ENCODE data around the gene CRY1.

Gene CRY1

GRCh38 chr12:106964526-106964925, 128.8 kb downstream of the CRY1 start:
- H3K79me2 ChIP-seq (ENCODE audit: control insufficient read depth, insufficient read depth, low read length, unreplicated experiment), result peaks cover 90% of the 10 kb centered on the region
- no peak overlapping the region for H3K4me3 ChIP-seq (ENCODE audit: low read depth, low read length)
- H2AFZ ChIP-seq (ENCODE audit: low read length, unreplicated experiment), result no peak overlapping the region
- H3K27ac ChIP-seq (ENCODE audit: low read depth, low read length), result no peak overlapping the region
- H3K36me3 ChIP-seq (ENCODE audit: insufficient read depth, low read length), result peaks cover 56% of the 10 kb centered on the region
- H3K27me3 ChIP-seq (ENCODE audit: insufficient read depth, low read length), result no peaks in the 10 kb centered on the region
- H3K4me1 ChIP-seq (ENCODE audit: control insufficient read depth, insufficient read depth, low read length, unreplicated experiment), result peaks cover 5% of the 10 kb centered on the region

GRCh38 chr12:106962286-106962685, 131.1 kb downstream of the CRY1 start:
- Histone ChIP-seq H3K79me2 (ENCODE audit: control insufficient read depth, insufficient read depth, low read length, unreplicated experiment) (peaks cover 96% of the 10 kb centered on the region), H3K4me1 (ENCODE audit: control insufficient read depth, insufficient read depth, low read length, unreplicated experiment) (peaks cover 11% of the 10 kb centered on the region), H2AFZ (ENCODE audit: low read length, unreplicated experiment) (no peak overlapping the region), H3K27ac (ENCODE audit: low read depth, low read length) (no peak overlapping the region), H3K27me3 (ENCODE audit: insufficient read depth, low read length) (no peaks in the 10 kb centered on the region), H3K36me3 (ENCODE audit: insufficient read depth, low read length) (peaks cover 41% of the 10 kb centered on the region), H3K4me3 (ENCODE audit: low read depth, low read length) (no peak overlapping the region)

- H3K27me3 ChIP-seq (ENCODE audit: insufficient read depth, low read length), result no peaks in the 10 kb centered on the region
- peaks cover 33% of the 10 kb centered on the region for H3K36me3 ChIP-seq (ENCODE audit: insufficient read depth, low read length)
- H3K4me3 ChIP-seq (ENCODE audit: low read depth, low read length), result no peak overlapping the region
- H2AFZ ChIP-seq (ENCODE audit: low read length, unreplicated experiment), result no peak overlapping the region
- peaks cover 95% of the 10 kb centered on the region for H3K79me2 ChIP-seq (ENCODE audit: control insufficient read depth, insufficient read depth, low read length, unreplicated experiment)
- H3K4me1 ChIP-seq (ENCODE audit: control insufficient read depth, insufficient read depth, low read length, unreplicated experiment), result peaks cover 11% of the 10 kb centered on the region
- H3K27ac ChIP-seq (ENCODE audit: low read depth, low read length), result no peak overlapping the region
Observed at GRCh38 chr12:106960443-106960842, 132.9 kb downstream of the CRY1 start.

- Histone ChIP-seq H3K27me3 (ENCODE audit: insufficient read depth, low read length) (no peaks in the 10 kb centered on the region), H3K4me3 (ENCODE audit: low read depth, low read length) (peak overlapping the region; percentile 89), H3K27ac (ENCODE audit: low read depth, low read length) (peak overlapping the region; percentile 99), H3K4me1 (ENCODE audit: control insufficient read depth, insufficient read depth, low read length, unreplicated experiment) (peaks cover 8% of the 10 kb centered on the region), H3K36me3 (ENCODE audit: insufficient read depth, low read length) (peaks cover 16% of the 10 kb centered on the region), H3K79me2 (ENCODE audit: control insufficient read depth, insufficient read depth, low read length, unreplicated experiment) (peaks cover 91% of the 10 kb centered on the region), H2AFZ (ENCODE audit: low read length, unreplicated experiment) (no peak overlapping the region)
Observed at GRCh38 chr12:106957583-106957982, 135.8 kb downstream of the CRY1 start.

- H3K4me1 ChIP-seq (ENCODE audit: control insufficient read depth, insufficient read depth, low read length, unreplicated experiment), result peaks cover 8% of the 10 kb centered on the region
- H3K79me2 ChIP-seq (ENCODE audit: control insufficient read depth, insufficient read depth, low read length, unreplicated experiment), result peaks cover 81% of the 10 kb centered on the region
- H3K4me3 ChIP-seq (ENCODE audit: low read depth, low read length), result peak overlapping the region; percentile 89
- no peaks in the 10 kb centered on the region for H3K27me3 ChIP-seq (ENCODE audit: insufficient read depth, low read length)
- peak overlapping the region; percentile 99 for H3K27ac ChIP-seq (ENCODE audit: low read depth, low read length)
- H2AFZ ChIP-seq (ENCODE audit: low read length, unreplicated experiment), result no peak overlapping the region
- H3K36me3 ChIP-seq (ENCODE audit: insufficient read depth, low read length), result peaks cover 6% of the 10 kb centered on the region; the same call in 1 of the 2 replicates
Observed at GRCh38 chr12:106956048-106956578, 137.2 kb downstream of the CRY1 start.

GRCh38 chr12:106955377-106956047, 137.8 kb downstream of the CRY1 start, which contains the start of gene TMEM263:
Gene TMEM263 (plus strand): TSS chr12:106955907. CDS start chr12:106967117, 11,210 bp downstream.
- Histone ChIP-seq H3K79me2 (ENCODE audit: control insufficient read depth, insufficient read depth, low read length, unreplicated experiment) (peaks cover 75% of the 10 kb centered on the region), H3K27ac (ENCODE audit: low read depth, low read length) (peak within 1 kb of the TSS; percentile 99), H3K4me1 (ENCODE audit: control insufficient read depth, insufficient read depth, low read length, unreplicated experiment) (peaks cover 8% of the 10 kb centered on the region), H3K36me3 (ENCODE audit: insufficient read depth, low read length) (peaks cover 1% of the 10 kb centered on the region; the same call in 1 of the 2 replicates), H3K4me3 (ENCODE audit: low read depth, low read length) (peak within 1 kb of the TSS; percentile 89), H3K27me3 (ENCODE audit: insufficient read depth, low read length) (no peaks in the 10 kb centered on the region), H2AFZ (ENCODE audit: low read length, unreplicated experiment) (peak within 1 kb of the TSS; percentile 40)

- Histone ChIP-seq H3K79me2 (ENCODE audit: control insufficient read depth, insufficient read depth, low read length, unreplicated experiment) (peaks cover 67% of the 10 kb centered on the region), H3K27me3 (ENCODE audit: insufficient read depth, low read length) (no peaks in the 10 kb centered on the region), H3K4me1 (ENCODE audit: control insufficient read depth, insufficient read depth, low read length, unreplicated experiment) (peaks cover 8% of the 10 kb centered on the region), H2AFZ (ENCODE audit: low read length, unreplicated experiment) (peak overlapping the region; percentile 40), H3K27ac (ENCODE audit: low read depth, low read length) (peak overlapping the region; percentile 99), H3K36me3 (ENCODE audit: insufficient read depth, low read length) (no peaks in the 10 kb centered on the region), H3K4me3 (ENCODE audit: low read depth, low read length) (peak overlapping the region; percentile 89)
Observed at GRCh38 chr12:106954462-106955376, 138.6 kb downstream of the CRY1 start.

- Histone ChIP-seq H3K4me3 (ENCODE audit: low read depth, low read length) (peak overlapping the region; percentile 89), H3K36me3 (ENCODE audit: insufficient read depth, low read length) (no peaks in the 10 kb centered on the region), H3K27me3 (ENCODE audit: insufficient read depth, low read length) (no peaks in the 10 kb centered on the region), H3K79me2 (ENCODE audit: control insufficient read depth, insufficient read depth, low read length, unreplicated experiment) (peaks cover 56% of the 10 kb centered on the region), H3K4me1 (ENCODE audit: control insufficient read depth, insufficient read depth, low read length, unreplicated experiment) (peaks cover 3% of the 10 kb centered on the region), H3K27ac (ENCODE audit: low read depth, low read length) (peak overlapping the region; percentile 25), H2AFZ (ENCODE audit: low read length, unreplicated experiment) (no peak overlapping the region)
Observed at GRCh38 chr12:106953352-106954250, 139.7 kb downstream of the CRY1 start.

- Histone ChIP-seq H3K27me3 (ENCODE audit: insufficient read depth, low read length) (no peaks in the 10 kb centered on the region), H3K4me3 (ENCODE audit: low read depth, low read length) (no peak overlapping the region), H3K36me3 (ENCODE audit: insufficient read depth, low read length) (no peaks in the 10 kb centered on the region), H3K79me2 (ENCODE audit: control insufficient read depth, insufficient read depth, low read length, unreplicated experiment) (peaks cover 28% of the 10 kb centered on the region), H3K4me1 (ENCODE audit: control insufficient read depth, insufficient read depth, low read length, unreplicated experiment) (no peaks in the 10 kb centered on the region), H3K27ac (ENCODE audit: low read depth, low read length) (no peak overlapping the region), H2AFZ (ENCODE audit: low read length, unreplicated experiment) (no peak overlapping the region)
Observed at GRCh38 chr12:106950591-106950990, 142.8 kb downstream of the CRY1 start.

- no peaks in the 10 kb centered on the region; the same call in 1 of the 2 replicates for H3K36me3 ChIP-seq (ENCODE audit: insufficient read depth, low read length)
- peaks cover 3% of the 10 kb centered on the region for H3K79me2 ChIP-seq (ENCODE audit: control insufficient read depth, insufficient read depth, low read length, unreplicated experiment)
- H3K4me3 ChIP-seq (ENCODE audit: low read depth, low read length), result no peak overlapping the region
- H3K27ac ChIP-seq (ENCODE audit: low read depth, low read length), result no peak overlapping the region
- no peaks in the 10 kb centered on the region for H3K4me1 ChIP-seq (ENCODE audit: control insufficient read depth, insufficient read depth, low read length, unreplicated experiment)
- no peak overlapping the region for H2AFZ ChIP-seq (ENCODE audit: low read length, unreplicated experiment)
- no peaks in the 10 kb centered on the region for H3K27me3 ChIP-seq (ENCODE audit: insufficient read depth, low read length)
Observed at GRCh38 chr12:106947461-106947860, 145.9 kb downstream of the CRY1 start.
